ENCODE data around the gene KCND2.

GRCh38 chr7:120278773-120279172 lies 5.8 kb downstream of the KCND2 start:
- no peak for TF ChIP-seq POLR2A (IDR thresholded peaks at IDR 0.05; ENCODE audit: low read length)
- TF ChIP-seq GATA1 (IDR thresholded peaks at IDR 0.05; ENCODE audit: low read depth, low read length): no peak

All from erythroblast (primary cell).